ENCODE measurements around the gene FAM83G.

DNA sequence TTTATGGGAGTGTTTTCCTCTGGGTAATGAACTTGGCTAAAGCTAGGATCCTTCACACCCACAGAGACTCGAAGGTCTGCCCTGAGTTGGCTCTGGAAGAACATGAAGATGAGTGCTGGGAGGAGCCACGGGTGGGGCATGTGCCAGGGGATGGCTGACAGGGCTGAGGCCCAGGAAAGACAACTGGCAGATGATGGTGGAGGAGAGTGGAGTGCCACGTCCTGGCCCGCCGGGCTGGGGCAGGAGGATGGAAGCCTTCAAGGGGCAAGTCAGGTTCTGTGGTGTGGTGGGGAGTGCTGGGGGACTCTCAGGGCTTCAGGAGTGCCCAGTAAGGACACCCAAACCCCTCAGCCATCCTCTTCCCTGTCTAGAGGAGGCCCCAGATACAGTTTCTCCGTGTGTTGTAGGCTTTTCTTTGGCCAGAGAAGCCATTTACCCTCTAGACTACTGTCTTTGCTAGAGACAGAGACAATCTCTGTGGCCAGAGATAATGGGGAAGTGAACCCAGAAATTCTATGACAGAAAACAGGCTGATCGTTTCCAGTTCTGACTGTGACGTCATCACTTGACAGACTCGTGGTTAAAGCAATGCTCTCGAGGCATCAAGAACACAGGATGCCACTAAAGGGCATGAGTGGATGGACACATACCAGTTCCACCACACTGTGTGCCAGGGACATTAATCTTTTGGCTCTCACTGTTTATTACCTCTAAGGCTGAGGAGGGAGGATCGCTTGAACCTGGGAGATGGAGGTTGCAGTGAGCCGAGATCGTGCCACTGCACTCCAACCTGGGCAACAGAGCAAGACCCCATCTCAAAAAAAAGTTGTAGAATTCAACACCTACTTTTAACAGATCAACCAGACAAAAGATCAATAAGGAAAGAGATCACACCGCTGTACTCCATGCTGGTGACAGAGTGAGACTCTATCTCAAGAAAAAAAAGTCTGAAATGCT is 71.2 kb downstream of the FAM83G start:
- TF ChIP-seq, protein P1, sequence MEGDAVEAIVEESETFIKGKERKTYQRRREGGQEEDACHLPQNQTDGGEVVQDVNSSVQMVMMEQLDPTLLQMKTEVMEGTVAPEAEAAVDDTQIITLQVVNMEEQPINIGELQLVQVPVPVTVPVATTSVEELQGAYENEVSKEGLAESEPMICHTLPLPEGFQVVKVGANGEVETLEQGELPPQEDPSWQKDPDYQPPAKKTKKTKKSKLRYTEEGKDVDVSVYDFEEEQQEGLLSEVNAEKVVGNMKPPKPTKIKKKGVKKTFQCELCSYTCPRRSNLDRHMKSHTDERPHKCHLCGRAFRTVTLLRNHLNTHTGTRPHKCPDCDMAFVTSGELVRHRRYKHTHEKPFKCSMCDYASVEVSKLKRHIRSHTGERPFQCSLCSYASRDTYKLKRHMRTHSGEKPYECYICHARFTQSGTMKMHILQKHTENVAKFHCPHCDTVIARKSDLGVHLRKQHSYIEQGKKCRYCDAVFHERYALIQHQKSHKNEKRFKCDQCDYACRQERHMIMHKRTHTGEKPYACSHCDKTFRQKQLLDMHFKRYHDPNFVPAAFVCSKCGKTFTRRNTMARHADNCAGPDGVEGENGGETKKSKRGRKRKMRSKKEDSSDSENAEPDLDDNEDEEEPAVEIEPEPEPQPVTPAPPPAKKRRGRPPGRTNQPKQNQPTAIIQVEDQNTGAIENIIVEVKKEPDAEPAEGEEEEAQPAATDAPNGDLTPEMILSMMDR (conservative IDR thresholded peaks at IDR 0.05 in 1 of 2, IDR thresholded peaks at IDR 0.05 in 1 of 2; ENCODE audit: low read depth in 1 of 2, low read length in 2 of 2), result no peak
- no peak for TF ChIP-seq EZH2 (IDR thresholded peaks at IDR 0.05; ENCODE audit: low read length, missing control alignments)

Data from fibroblast of lung (primary cell).